GM12873 (cell line): ENCODE results near the gene VANGL2.

Experiments used
- CTCF ChIP-seq: IDR thresholded peaks from 2 replicates; pipeline ENCODE4 v1.5.1; 2012; ENCODE audit warnings: low read depth, mild to moderate bottlenecking, moderate library complexity, low read length, control low read depth; ENCODE audit not compliant: insufficient read depth; ENCODE audit errors: missing control alignments

VANGL2 gene

GRCh38 chr1:160432371-160432786 is 32.0 kb downstream of the VANGL2 start:
- TF ChIP-seq CTCF = no peak

GRCh38 chr1:160436966-160437365 is 36.6 kb downstream of the VANGL2 start:
- no peak for TF ChIP-seq CTCF

GRCh38 chr1:160437432-160438316 is 37.3 kb downstream of the VANGL2 start:
- no peak for TF ChIP-seq CTCF

- no peak for TF ChIP-seq CTCF
Measured at GRCh38 chr1:160438317-160438918, 38.1 kb downstream of the VANGL2 start.

GRCh38 chr1:160438935-160439334 is 38.6 kb downstream of the VANGL2 start:
- TF ChIP-seq CTCF = no peak

GRCh38 chr1:160439718-160440117 is 39.4 kb downstream of the VANGL2 start:
- no peak for TF ChIP-seq CTCF

GRCh38 chr1:160446945-160447600 is 46.7 kb downstream of the VANGL2 start:
- TF ChIP-seq CTCF = no peak
